CD4-positive, alpha-beta T cell treated with Interleukin-4 for 1 hour (primary cell): ENCODE results near the gene ADARB1.
A peak's percentile ranks its signal among the peaks of the same experiment; 100 is the strongest.

Experiments
- DNase-seq, 2 donors: peaks; one replicate each; pipeline ENCODE4 v3.0.0-alpha.2; 2020 to 2022

Gene ADARB1

DNA sequence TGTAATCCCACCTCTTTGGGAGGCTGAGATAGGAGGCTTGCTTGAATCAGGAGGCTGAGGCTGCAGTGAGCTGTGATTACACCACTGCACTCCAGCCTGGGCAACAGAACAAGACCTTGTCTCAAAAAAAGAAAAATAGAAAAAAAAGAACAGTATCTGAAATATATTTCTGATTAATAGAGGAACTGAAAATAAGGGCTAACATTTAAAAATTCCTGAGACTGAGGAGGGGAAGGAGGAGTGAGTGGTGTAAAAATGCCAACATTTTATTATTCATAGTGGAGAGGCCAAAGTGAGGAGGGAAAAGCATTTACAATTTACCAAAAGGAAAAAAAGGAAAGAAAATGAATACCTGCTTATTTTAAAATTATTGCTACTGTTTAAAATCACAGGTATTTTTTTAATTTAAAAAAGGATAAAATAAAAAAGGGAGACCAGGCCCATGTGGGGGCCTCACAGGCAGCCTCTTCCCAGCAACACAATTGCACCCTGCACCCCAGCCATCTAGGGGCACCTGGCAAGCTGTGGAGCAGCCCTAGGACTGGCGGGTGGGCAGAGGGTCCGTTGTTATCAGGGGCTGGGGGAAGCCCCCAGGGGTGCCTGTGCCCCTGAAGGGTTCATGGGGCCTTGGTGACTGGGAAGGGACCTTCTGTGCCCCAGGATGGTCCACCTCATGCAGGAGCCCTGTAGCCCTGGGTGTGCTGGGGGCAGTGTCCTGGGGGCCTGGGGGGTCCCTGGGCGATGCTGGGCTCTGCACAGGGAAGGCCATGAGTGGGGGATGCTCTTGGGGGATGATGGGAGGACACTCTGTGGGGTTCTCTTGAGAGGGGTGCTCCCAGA is 34.8 kb upstream of the ADARB1 start:
- DNase-seq, result no peak

DNA sequence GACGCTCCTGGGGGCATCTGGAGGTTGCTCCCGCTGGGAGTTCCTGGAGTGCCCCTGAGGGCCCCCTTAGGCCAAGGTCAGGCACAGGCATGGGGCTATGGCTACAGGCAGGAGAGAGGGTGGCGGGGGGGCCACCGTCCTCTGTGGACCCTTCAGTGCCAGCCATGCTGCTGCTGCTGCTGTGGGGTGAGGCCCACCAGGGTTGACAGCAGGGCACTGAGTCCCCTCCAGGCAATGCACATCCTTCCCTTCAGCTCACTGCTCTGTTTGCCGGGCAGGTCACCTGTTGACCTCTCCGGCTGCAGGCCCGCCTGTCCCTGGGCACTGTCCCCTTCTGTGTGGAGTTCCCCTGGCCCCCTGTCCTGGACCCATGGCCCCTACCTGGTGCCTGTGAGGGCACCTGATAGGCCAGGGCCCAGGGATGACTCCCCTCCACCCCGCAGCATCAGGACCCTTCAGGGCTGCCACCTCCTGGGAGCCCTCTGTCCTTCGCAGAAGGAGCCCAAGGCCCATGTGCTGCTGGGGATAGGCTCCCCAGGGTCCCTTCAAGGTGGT is 34.1 kb upstream of the ADARB1 start:
- DNase-seq, result no peak

DNA sequence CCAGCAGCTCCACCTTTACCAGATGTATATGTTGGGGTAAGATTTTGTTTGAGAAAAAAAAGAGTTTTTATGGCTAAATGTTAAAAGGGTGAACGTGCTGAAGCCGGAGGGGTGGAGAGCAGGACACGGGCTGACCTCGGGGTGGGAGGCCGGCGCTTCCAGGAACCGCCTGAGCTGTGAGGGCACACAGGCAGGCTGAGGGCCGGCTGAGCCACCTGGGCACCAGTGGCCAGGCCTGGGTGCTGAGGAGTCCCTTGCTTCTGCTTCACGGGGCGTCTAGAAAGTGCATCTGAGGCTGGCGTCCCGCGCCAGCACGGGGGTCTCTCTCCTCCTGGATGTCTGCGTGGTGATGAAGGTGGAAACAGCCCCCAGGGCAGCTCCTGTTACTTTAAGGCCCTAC is 33.6 kb upstream of the ADARB1 start:
- no peak for DNase-seq

DNA sequence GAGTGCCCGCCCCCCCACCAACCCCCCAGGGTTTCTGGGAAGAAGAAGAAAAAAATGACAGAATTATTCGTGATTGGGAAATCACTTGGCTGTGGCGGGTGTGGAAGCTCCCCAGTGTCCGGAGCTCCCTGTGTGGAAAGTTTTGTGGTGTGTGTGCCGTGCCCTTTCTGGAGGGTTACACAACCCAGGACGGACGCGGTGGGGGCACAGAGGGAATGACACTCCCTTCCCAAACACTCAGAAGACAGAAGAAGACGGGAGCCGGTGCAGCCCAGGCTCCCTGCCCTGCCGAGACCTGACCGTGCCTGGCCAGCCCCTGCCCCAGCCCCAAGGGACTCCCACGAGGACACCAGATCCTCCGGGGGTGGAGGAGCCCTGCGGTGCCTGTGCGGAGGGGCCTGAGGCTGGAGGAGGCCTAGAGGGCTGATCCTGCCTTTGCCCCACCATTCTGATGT is 33.0 kb upstream of the ADARB1 start:
- peak in 1 of 2 donors; percentile 35 for DNase-seq

DNA sequence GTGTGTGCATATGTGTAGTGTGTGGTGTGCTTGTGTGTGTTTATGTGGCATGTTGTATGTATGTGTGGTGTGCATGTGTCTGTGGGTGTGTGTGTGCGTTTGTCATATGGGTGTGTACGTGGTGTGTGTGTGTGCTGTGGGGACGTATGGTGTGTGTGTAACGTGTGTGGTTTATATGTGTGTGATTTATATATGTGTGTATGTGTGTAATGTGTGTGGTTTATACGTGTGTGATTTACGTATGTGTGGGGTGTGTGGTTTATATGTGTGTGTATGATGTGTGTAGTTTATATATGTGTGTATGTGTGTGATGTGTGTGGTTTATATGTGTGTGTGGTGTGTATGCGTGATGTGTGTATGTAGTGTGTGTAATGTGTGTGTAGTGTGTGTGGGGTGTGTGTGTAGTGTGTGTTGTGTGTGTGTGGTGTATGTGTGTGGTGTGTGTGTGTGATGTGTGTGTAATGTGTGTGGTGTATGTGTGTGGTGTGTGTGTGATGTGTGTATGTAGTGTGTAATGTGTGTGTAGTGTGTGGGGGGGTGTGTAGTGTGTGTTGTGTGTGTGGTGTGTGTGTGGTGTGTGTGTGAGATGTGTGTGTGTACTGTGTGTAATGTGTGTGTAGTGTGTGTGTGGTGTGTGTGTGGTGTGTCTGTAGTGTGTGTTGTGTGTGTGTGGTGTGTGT is 32.3 kb upstream of the ADARB1 start:
- DNase-seq, result no peak

DNA sequence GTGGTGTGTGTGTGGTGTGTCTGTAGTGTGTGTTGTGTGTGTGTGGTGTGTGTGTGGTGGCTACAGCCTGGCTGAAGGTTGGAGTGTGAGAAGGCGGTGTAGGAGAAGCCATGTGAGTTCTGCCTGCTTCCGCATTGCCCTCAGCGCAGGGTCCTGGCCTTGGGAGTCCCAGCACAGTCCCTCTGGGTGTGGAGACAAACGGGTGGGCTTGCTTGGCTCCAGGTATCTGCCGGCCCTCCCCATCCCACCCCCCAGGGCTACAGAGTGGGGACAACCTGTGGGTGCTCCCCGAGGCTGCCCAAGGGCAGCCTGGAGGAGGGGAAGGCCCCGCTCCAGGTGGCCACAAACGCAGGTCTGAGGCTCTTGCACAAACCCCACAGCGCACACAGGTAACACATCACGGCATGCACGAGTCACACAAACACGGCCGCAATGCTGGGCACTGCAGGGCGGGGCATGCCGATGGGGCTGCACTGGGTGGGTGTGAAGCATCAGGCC is 31.7 kb upstream of the ADARB1 start:
- DNase-seq, result no peak

DNA sequence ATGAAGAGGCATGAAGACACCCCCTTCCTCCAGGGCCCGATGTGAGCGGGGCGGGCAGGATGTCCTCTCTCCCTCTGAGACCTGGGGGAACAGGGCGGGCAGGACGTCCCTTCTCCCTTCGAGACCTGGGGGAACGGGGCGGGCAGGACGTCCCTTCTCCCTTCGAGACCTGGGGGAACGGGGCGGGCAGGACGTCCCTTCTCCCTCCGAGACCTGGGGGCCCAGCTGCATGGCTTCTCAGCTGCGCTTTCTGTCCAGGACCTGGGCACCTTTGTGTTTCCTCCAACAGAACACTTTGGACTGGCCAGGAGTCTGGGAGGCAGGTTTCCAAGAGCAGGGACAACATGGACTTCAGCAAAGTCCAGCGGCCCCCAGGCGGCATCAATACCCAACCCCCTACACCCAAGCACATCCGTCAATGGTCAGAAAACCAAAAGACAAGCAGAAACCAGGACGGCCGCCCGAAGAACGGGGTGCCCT is 30.8 kb upstream of the ADARB1 start:
- DNase-seq, result no peak

DNA sequence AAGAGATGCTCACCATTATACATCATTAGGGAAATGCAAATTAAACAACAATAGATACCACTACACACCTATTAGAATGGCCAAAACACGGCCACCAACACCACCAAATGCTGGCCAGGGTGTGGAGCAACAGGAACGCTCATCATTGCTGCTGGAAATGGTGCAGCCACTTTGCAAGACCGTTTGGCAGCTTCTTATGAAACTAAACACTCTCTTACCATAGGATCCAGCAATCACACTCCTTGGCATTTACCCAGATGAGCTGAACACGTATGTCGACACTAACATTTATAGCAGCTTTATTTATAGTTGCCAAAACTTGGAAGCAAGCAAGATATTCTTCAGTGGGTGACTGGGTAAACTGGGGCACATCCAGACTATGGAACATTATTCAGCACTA is 28.9 kb upstream of the ADARB1 start:
- no peak for DNase-seq

DNA sequence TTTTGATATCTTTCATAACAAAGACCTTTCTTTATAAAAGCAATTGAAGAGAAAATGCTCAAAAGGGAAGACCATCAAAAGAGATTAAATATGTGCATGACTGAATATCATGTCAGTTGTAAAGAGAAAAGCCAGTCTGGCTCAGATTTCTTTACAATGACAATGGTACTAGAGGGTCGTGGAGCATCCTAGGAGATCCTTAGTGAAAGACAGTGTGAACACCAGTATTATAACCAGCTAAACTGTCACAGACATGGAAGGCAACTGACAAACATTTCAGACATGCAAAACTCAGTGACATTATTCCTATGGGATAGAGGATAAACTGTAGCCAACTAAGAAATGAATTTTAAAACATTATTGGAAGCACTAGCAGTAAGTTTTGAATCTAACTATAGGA is 27.1 kb upstream of the ADARB1 start:
- no peak for DNase-seq

DNA sequence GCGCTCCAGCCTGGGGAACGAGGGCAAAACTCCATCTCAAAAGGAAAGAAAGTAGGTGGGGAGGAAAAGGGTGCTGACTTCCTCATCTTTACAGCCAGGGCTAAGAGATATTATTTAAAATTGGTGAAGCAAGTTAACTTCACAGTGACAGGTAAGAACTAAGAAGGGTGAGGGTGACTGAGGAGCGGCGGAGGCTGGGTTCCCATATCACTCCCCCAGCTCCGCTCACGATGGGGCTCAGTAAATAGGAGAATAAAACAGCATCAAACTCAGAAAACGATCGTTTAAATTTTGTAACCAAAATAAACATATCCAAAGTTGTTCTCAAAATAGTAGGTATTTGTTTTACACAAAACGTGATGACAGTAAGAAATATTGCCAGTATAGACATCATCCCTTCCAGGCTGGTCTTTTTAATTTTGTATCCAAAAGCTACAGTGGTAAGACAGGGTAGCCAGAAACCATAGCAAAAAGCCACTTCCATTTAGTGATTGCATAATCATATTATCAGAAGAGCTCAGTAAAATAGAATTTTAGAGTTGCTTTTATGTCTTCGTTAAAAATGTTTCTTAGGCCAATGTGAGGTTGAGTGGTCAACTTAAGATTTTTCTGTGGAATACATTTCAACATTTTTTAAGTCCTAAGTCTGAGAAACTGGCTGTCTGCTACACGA is 26.2 kb upstream of the ADARB1 start:
- no peak for DNase-seq

DNA sequence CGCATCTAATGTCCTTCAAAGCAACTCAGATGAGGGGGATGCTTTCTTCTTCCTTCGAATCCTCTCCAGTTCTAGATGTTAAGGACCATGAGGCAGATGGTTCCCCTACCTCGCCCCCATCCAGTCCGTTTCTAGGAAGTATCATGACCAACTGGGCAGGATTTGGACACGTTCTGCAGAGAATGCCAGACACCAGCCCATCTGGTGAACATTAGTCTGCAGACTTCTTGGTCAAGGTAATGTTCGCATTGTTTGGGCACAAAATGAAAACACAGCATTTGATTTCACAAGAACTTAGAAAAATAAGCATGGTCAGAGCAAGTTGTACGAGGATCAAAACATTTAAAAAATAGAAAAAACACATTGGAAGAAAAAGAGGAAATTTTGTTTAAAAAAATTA is 25.4 kb upstream of the ADARB1 start:
- no peak for DNase-seq

DNA sequence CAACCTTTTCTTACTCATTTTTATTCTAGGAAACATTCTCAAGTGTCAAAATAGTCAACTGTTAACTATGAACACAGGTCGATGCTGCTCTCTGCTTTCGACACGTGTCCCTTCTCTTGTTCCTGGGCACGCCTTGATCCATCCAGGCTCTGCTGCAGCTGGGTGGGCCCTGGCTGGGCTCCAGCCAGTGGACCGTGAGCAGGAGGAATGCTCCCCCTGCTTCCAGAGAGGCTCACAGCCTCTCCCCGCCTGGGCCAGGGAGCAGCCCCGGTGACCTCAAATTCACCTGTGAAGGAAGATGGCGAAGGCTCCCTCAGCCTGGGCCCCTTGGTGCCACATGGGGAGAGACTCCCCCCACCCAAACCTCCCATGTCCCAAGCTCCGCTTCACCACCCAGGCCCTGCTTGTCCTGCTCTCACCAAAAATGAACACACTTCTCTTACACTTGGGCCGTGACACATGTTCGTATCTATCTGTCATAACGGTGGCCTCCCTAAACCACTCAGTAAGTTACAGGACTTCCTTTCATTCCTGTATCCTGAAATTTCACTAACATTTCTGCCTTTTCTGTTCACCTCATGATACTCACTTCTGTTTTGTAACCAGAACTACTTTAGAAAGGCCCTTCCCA is 24.6 kb upstream of the ADARB1 start:
- no peak for DNase-seq

DNA sequence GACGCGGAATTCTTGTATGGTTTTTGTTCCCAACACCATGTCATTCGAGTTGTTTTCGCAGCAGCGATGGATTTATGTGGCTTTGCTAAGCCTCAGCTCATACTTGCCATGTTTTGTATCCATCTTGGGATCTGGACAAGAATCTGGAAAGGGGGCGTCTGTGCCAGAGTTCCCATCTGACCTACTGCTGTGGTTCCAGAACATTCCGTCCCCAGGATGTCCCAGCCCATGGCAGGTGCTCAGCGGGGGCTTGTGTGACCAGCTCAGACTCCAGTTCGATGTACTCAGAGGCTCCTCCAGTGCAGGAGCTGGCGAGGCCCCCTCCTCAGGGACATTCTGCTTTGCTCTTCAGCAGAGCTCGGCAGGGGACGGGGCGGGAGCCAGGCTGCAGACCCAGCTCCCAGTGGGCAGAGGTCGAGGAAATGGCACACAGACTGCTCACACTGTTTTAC is 24.0 kb upstream of the ADARB1 start:
- DNase-seq, result no peak

DNA sequence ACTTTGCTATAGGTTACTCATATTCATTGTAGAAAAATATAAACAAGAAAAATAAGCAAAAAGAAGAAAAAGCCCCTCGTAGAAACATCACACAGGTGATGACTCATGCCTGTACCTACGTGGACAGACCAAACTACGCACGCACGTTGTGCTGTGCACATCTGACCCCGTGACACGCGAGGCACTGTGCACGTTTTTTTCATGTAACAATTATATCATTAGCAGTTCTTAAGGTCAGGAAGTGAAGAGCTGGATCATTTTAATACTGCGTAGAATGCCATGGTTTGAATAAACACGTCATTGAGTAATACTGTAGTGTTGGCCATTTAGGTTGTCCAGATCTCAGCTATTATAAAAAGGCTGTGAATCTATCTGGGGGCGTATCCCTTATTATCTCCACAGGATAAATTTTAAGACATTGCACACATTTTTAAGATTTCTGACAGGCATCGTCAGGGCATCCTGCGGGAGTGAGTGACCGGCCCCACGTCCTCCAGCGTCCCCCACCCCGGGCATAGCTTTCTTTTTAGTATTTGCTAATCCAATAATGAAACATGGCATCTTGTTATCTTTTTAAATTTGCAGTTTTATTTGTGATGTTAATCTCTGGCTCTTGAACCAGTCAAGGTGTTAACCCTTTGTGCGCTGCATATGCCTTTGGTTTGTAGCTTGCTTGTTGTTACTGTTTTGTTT is 23.4 kb upstream of the ADARB1 start:
- no peak for DNase-seq

DNA sequence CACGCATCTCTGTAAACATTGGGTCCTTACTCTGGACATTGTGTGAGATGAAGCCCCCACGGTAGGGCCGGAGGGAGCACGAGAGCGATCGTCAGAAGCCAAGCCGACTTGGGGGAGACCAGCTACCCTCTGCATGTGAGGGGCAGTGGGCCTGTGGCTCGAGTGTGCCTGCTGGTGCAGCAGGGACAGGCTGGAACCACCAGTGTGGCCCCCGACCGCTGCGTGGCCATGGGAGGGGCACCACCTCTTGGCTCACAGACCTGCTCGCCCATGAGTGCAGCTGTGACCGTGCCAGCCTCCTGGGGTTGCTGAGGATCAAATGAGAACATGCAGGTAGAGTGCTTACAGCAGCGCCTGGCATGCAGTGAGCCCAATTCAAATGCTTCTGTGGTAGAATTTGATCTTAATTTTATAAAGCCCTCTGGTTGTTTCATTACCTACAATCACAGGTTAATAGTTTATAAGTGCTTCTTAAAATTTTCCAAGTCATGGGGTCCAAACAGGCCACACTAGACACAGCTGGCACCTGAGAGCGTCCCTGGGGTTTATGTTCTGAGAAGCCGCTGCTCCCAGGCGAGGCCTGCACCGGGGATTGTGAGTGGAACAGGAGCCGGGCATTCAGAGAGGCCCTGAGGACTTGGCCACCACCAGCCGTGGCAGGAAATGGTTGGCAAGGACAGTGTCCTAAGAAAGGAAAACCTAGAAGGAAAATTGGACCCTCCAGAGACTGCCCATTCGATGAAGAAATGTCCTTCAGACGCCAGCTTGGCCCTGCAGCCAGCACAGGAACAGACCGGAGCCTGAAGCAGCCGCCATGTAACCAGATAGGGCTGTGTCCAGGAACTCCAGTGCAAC is 22.6 kb upstream of the ADARB1 start:
- no peak for DNase-seq

DNA sequence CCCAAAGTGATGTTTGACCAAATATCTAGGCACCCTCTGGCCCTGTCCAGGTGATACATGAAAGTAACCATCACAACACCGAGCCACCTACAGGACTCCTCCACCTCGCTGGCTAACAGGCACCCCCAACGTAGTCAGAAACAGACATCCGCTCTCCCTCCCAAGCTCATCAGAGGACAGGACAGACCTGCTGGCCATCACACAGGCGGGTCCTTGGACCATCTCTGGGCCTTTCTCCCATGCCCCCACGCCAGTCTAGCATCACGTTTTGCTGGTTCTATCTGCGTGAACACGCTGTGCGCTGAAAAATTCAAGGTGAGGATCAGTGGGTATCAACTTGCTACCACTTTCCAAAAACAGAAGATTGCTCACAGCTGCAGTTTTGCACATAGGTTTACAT is 21.4 kb upstream of the ADARB1 start:
- no peak for DNase-seq

DNA sequence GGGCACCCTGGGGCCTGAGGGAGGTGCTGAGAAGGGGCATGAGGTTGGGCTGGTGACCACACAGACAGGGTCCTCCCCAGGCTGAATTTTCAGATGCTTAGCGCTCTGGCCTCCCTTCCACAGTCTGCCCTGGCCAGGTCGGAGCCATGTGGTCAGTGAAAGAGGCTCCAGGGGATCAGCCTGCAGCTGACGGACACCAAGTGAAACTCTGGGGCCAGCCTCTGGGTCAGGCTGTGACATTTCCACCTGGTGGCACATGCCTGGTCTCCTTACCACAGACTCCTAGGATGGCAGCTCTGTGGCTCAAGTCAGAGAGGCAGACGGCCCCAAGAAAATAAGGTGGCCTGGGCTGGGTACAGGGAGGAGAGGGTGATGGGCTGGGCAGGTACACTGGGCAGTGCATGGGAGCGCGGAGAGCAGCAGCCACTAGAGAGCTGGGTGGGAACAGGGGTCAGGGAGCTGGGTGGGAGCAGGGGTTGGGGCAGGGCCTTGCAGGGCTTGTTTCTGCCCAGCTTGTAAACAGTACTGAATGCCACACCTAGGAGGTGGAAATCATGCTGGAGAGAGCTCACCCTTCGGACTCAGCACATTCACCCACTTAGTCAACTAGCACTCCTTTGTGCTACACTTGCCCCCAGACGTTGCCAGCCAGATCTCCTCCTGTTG is 20.7 kb upstream of the ADARB1 start:
- DNase-seq, result no peak

DNA sequence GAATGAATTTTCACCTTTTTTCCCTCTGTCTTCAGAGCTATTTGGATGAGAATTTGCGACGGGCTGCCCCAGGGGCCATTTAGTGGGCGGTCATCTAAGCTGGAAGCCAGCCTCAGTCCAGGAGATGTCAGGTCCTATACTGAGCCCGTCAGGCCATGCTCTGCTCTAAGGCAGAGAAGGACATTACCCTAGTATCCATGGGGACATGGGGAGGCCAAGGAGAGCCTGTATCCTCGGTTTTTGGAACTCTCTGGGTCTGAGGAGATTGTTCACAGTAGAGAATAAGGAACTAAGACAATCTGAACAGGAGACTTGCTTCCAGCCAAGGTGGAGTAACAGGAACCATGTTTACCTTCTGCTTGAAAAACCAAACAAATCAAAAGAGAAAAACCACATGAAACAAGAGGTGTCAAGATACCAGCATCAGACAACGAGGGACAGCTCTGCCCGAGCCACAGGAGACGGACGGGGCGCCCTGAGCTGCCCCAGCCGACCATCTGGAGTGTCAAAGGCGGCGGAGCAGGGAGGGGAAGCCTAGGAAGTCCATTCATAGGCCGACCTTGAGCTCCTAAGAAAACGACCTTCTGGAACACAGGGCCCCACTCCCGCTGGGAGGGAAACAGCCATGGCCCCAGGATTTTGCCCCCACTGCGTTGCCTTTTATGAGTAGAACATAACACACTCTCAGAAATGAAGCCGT is 20.0 kb upstream of the ADARB1 start:
- no peak for DNase-seq

DNA sequence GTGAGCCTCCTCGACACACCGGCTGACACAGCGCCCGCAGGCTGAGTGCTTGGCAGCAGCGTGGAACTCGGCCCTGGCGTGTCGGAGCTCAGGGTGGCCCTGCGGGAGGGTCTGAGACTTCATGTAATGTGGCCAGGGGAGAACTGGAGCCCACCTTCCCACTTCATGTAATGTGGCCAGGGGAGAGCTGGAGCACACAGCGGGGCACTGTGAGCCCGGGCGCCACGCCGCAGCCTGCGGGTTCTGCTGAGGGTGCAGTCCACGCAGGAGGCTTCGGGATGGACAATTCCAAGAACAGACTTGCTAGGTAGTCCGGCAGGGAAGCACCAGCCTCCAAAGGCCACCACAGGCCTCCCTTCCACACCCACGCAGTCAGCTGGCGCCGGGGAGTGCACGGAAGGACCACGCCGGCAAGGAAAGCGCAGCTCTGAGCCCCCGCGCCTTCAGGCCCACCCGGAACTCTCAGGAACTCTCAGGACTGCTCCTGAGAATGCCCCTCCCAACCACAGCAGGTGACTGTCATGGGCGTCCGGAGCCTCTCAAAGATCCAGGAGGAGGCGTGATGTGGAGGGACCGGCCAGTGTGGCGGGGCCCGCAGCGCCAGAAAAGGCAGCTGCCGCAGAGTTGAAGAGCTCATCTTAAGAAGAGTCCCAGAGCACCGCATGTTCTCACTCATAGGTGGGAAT is 19.3 kb upstream of the ADARB1 start:
- no peak for DNase-seq
